RWPE2 (cell line): ENCODE measurements around the gene TBC1D19.
"Not testable (repeated sequence)": the region's sequence is repeated elsewhere in the genome, so short reads cannot be mapped to it uniquely, and the experiment has no call there.

ENCODE experiments used
- ATAC-seq: fragments of 200-7000 bp; cut with Tn5 transposase; 3 replicates; pipeline ENCODE4 v1.9.1; 2021; ENCODE audit warnings: low read depth
- DNase-seq: peaks from one replicate; pipeline ENCODE4 v3.0.0-alpha.2; 2020; ENCODE audit warnings: low spot score
- H3K27ac ChIP-seq: fragments of 450-650 bp; 2 replicates; pipeline ENCODE4 v1.5.1; 2017; ENCODE audit warnings: mild to moderate bottlenecking; ENCODE audit not compliant: poor library complexity, severe bottlenecking
- H3K27me3 ChIP-seq: fragments of 250-450 bp; sonication (Bioruptor Pico); 2 replicates; pipeline ENCODE4 v1.5.1; 2021; ENCODE audit warnings: mild to moderate bottlenecking, moderate library complexity; ENCODE audit not compliant: insufficient read depth, poor library complexity, severe bottlenecking
- H3K36me3 ChIP-seq: fragments of 250-450 bp; sonication (Bioruptor Pico); 2 replicates; pipeline ENCODE4 v1.5.1; 2020; ENCODE audit warnings: low read depth, mild to moderate bottlenecking, moderate library complexity
- H3K4me1 ChIP-seq: fragments of 250-450 bp; sonication (Bioruptor Pico); 2 replicates; pipeline ENCODE4 v1.5.1; 2021; ENCODE audit warnings: mild to moderate bottlenecking, moderate library complexity; ENCODE audit not compliant: insufficient read depth, poor library complexity, severe bottlenecking
- H3K4me3 ChIP-seq: fragments of 250-450 bp; sonication (Bioruptor Pico); 2 replicates; pipeline ENCODE4 v1.5.1; 2021; ENCODE audit warnings: mild to moderate bottlenecking, moderate library complexity; ENCODE audit not compliant: severe bottlenecking
- H3K9me3 ChIP-seq: fragments of 250-450 bp; sonication (Bioruptor Pico); 2 replicates; pipeline ENCODE4 v1.5.1; 2021; ENCODE audit warnings: mild to moderate bottlenecking, moderate library complexity; ENCODE audit not compliant: severe bottlenecking
- TF ChIP-seq, protein P1 (sequence below): fragments of 450-650 bp; IDR thresholded peaks from one replicate; pipeline ENCODE4 v1.5.1; 2017; ENCODE audit warnings: mild to moderate bottlenecking, moderate library complexity; ENCODE audit not compliant: poor library complexity, severe bottlenecking

Gene TBC1D19

DNA sequence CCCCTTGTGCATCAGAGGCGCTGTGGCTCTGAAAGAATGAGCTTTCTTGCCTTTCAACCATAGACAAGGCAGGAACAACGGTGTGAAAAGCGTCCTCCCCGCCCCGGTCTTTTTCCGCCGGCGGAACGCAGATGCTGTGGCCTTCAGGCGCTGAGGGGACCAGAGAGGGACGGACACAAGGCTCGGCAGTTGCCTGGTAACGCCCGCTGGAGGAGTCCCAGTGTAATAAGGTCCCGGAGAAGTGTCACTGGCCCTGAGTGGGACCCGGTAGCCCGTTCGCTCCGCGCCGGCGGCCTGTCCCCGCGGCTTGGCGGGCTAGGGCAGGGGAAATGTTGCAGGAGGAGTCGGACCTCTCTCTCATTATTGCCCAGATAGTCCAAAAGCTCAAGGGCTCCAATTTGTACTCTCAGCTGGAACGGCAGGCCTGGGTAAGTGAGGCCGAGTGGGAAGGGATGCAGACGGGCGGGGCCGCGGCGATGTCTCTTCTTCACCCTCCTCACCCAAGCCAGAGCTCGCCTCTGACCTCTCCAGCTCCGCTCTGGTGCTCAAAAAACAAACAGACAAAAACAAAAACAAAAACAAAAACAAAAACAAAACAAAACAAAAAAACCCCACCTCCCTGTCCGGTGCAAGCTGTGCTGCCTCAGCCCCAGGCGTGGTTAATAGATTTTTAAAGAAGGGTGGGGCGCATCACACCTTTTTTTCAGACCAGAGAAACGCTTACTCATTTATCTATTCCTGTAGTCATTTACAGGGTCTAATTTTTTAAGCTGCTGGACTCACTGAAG, at the start of gene TBC1D19:
TBC1D19 (plus strand) TSS at position 220 of the 788 bp plus-strand sequence; CDS start at position 330, 110 bp downstream.
- Histone ChIP-seq H3K27ac (peak within 1 kb of the TSS; percentile 51), H3K9me3 (no peaks in the 10 kb centered on the region), H3K4me1 (peaks cover 5% of the 10 kb centered on the region), H3K27me3 (no peaks in the 10 kb centered on the region), H3K36me3 (no peaks in the 10 kb centered on the region; the same call in 1 of the 2 replicates), H3K4me3 (peak within 1 kb of the TSS; percentile 47)
- ATAC-seq: peak; percentile 96
- peak; percentile 81 for DNase-seq
- TF ChIP-seq, protein P1, sequence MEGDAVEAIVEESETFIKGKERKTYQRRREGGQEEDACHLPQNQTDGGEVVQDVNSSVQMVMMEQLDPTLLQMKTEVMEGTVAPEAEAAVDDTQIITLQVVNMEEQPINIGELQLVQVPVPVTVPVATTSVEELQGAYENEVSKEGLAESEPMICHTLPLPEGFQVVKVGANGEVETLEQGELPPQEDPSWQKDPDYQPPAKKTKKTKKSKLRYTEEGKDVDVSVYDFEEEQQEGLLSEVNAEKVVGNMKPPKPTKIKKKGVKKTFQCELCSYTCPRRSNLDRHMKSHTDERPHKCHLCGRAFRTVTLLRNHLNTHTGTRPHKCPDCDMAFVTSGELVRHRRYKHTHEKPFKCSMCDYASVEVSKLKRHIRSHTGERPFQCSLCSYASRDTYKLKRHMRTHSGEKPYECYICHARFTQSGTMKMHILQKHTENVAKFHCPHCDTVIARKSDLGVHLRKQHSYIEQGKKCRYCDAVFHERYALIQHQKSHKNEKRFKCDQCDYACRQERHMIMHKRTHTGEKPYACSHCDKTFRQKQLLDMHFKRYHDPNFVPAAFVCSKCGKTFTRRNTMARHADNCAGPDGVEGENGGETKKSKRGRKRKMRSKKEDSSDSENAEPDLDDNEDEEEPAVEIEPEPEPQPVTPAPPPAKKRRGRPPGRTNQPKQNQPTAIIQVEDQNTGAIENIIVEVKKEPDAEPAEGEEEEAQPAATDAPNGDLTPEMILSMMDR: peak; percentile 15

DNA sequence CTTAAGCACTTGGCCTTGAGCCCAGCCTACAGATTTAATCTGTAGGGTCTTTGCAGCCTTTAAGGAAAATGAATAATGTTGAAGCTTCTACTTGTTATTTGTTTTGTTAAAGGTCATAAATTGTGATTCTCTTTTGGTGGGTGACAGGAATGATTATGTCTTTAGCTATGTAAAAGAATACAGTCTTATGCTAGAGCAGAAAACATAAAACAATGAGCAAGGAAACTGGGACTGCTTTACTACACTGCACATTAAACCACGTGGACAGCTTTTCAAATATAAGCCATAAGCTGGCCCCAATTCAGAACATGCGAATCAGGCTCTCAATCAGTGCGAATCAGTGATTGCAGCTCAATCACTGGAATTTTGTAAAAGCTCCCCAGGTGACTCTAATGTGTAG, 40.9 kb upstream of the TBC1D19 start:
- Histone ChIP-seq H3K4me1 (no peaks in the 10 kb centered on the region), H3K9me3 (no peaks in the 10 kb centered on the region), H3K27ac (no peak overlapping the region), H3K4me3 (no peak overlapping the region), H3K27me3 (no peaks in the 10 kb centered on the region), H3K36me3 (no peaks in the 10 kb centered on the region)
- DNase-seq (no peak), ATAC-seq (no peak)
- TF ChIP-seq, protein P1: no peak

- DNase-seq: no peak
- Histone ChIP-seq H3K27ac (no peak overlapping the region), H3K9me3 (no peaks in the 10 kb centered on the region), H3K36me3 (no peaks in the 10 kb centered on the region), H3K4me1 (no peaks in the 10 kb centered on the region), H3K27me3 (no peaks in the 10 kb centered on the region), H3K4me3 (no peak overlapping the region)
- TF ChIP-seq, protein P1: no peak
- ATAC-seq: no peak
These were observed 39.5 kb upstream of the TBC1D19 start for GRCh38 chr4:26544421-26544820.

- not testable (repeated sequence) for H3K36me3 ChIP-seq, ATAC-seq, DNase-seq, H3K27me3 ChIP-seq, H3K4me3 ChIP-seq, H3K4me1 ChIP-seq, H3K9me3 ChIP-seq, H3K27ac ChIP-seq
These were observed 35.5 kb upstream of the TBC1D19 start for GRCh38 chr4:26548379-26548778.

GRCh38 chr4:26557164-26557563, 26.7 kb upstream of the TBC1D19 start:
- no peak for DNase-seq
- Histone ChIP-seq H3K4me1 (no peaks in the 10 kb centered on the region), H3K27ac (no peak overlapping the region), H3K27me3 (no peaks in the 10 kb centered on the region), H3K4me3 (no peak overlapping the region), H3K9me3 (no peaks in the 10 kb centered on the region), H3K36me3 (no peaks in the 10 kb centered on the region)
- TF ChIP-seq, protein P1: no peak
- peak; percentile 35; the same call in 2 of the 3 replicates for ATAC-seq
